ENCODE results near the gene SERGEF. TPM values are rescaled to one million over a fixed set of nuclear protein-coding genes. Genes with fewer than 3 reads are reported as not detected.
"Not testable (repeated sequence)": the region's sequence is repeated elsewhere in the genome, so short reads cannot be mapped to it uniquely, and the experiment has no call there.

SERGEF gene
- total RNA-seq, 1 experiment from 2014 or later = 27.5 TPM

GRCh38 chr11:17922416-17922788 is 90.4 kb downstream of the SERGEF start:
- Histone ChIP-seq H3K27ac (no peak overlapping the region), H3K4me3 (no peak overlapping the region), H3K36me3 (no peaks in the 10 kb centered on the region), H3K4me1 (peaks cover 8% of the 10 kb centered on the region), H3K9me3 (replicated peaks) (no peaks in the 10 kb centered on the region), H3K27me3 (no peaks in the 10 kb centered on the region)
- no peak for DNase-seq

- DNase-seq = peak in 1 of 2 experiments; percentile 33
- Histone ChIP-seq H3K27ac (no peak overlapping the region), H3K4me1 (peaks cover 8% of the 10 kb centered on the region), H3K4me3 (no peak overlapping the region), H3K27me3 (no peaks in the 10 kb centered on the region), H3K9me3 (replicated peaks) (no peaks in the 10 kb centered on the region), H3K36me3 (no peaks in the 10 kb centered on the region)
Measured at GRCh38 chr11:17921659-17922415, 91.0 kb downstream of the SERGEF start.

- Histone ChIP-seq H3K36me3 (no peaks in the 10 kb centered on the region), H3K27me3 (no peaks in the 10 kb centered on the region), H3K4me3 (no peak overlapping the region), H3K4me1 (peaks cover 21% of the 10 kb centered on the region), H3K27ac (no peak overlapping the region), H3K9me3 (replicated peaks) (no peaks in the 10 kb centered on the region)
- DNase-seq = no peak
Measured at GRCh38 chr11:17918049-17918605, 94.7 kb downstream of the SERGEF start.

GRCh38 chr11:17917556-17917955 is 95.3 kb downstream of the SERGEF start:
- peaks cover 21% of the 10 kb centered on the region for H3K4me1 ChIP-seq
- no peak overlapping the region for H3K27ac ChIP-seq
- DNase-seq = no peak
- H3K36me3 ChIP-seq = no peaks in the 10 kb centered on the region
- no peak overlapping the region for H3K4me3 ChIP-seq
- H3K27me3 ChIP-seq = no peaks in the 10 kb centered on the region
- H3K9me3 ChIP-seq (replicated peaks) = no peaks in the 10 kb centered on the region

- peaks cover 12% of the 10 kb centered on the region for H3K4me1 ChIP-seq
- peak; percentile 90 to 93 for DNase-seq
- H3K4me3 ChIP-seq = no peak overlapping the region
- H3K27me3 ChIP-seq = no peaks in the 10 kb centered on the region
- no peaks in the 10 kb centered on the region for H3K36me3 ChIP-seq
- peak overlapping the region; percentile 25; the same call in 1 of the 2 replicates for H3K27ac ChIP-seq
- no peaks in the 10 kb centered on the region for H3K9me3 ChIP-seq (replicated peaks)
Measured at GRCh38 chr11:17915500-17916143, 97.2 kb downstream of the SERGEF start.

GRCh38 chr11:17914957-17915356 is 97.9 kb downstream of the SERGEF start:
- H3K36me3 ChIP-seq = no peaks in the 10 kb centered on the region
- H3K9me3 ChIP-seq (replicated peaks) = no peaks in the 10 kb centered on the region
- H3K27me3 ChIP-seq = no peaks in the 10 kb centered on the region
- DNase-seq = no peak
- no peak overlapping the region for H3K4me3 ChIP-seq
- peaks cover 12% of the 10 kb centered on the region for H3K4me1 ChIP-seq
- H3K27ac ChIP-seq = peak overlapping the region; percentile 25; the same call in 1 of the 2 replicates

GRCh38 chr11:17907046-17907445 is 105.8 kb downstream of the SERGEF start:
- H3K4me3 ChIP-seq = no peak overlapping the region
- no peaks in the 10 kb centered on the region for H3K27me3 ChIP-seq
- no peaks in the 10 kb centered on the region for H3K9me3 ChIP-seq (replicated peaks)
- H3K36me3 ChIP-seq = no peaks in the 10 kb centered on the region
- no peaks in the 10 kb centered on the region; the same call in 1 of the 2 replicates for H3K4me1 ChIP-seq
- H3K27ac ChIP-seq = no peak overlapping the region
- no peak for DNase-seq

GRCh38 chr11:17906436-17906835 is 106.4 kb downstream of the SERGEF start:
- no peaks in the 10 kb centered on the region for H3K36me3 ChIP-seq
- DNase-seq = peak; percentile 23 to 35

GRCh38 chr11:17905477-17905876 is 107.4 kb downstream of the SERGEF start:
- Histone ChIP-seq H3K4me1 (no peaks in the 10 kb centered on the region; the same call in 1 of the 2 replicates), H3K27me3 (no peaks in the 10 kb centered on the region), H3K36me3 (no peaks in the 10 kb centered on the region), H3K27ac (no peak overlapping the region), H3K9me3 (replicated peaks) (no peaks in the 10 kb centered on the region), H3K4me3 (no peak overlapping the region)
- DNase-seq = no peak

More at GRCh38 chr11:17906436-17906835, 106.4 kb downstream of the SERGEF start:
- Histone ChIP-seq H3K27me3 (no peaks in the 10 kb centered on the region), H3K4me1 (no peaks in the 10 kb centered on the region; the same call in 1 of the 2 replicates), H3K9me3 (replicated peaks) (no peaks in the 10 kb centered on the region), H3K27ac (no peak overlapping the region), H3K4me3 (no peak overlapping the region)

- DNase-seq = no peak
- Histone ChIP-seq H3K27me3 (no peaks in the 10 kb centered on the region), H3K36me3 (no peaks in the 10 kb centered on the region), H3K4me3 (no peak overlapping the region), H3K9me3 (replicated peaks) (no peaks in the 10 kb centered on the region), H3K4me1 (no peaks in the 10 kb centered on the region), H3K27ac (no peak overlapping the region)
Measured at GRCh38 chr11:17901481-17901880, 111.4 kb downstream of the SERGEF start.

- Histone ChIP-seq H3K36me3 (no peaks in the 10 kb centered on the region), H3K4me1 (no peaks in the 10 kb centered on the region), H3K27me3 (no peaks in the 10 kb centered on the region), H3K4me3 (no peak overlapping the region), H3K9me3 (replicated peaks) (no peaks in the 10 kb centered on the region), H3K27ac (no peak overlapping the region)
- no peak for DNase-seq
Measured at GRCh38 chr11:17898782-17899181, 114.1 kb downstream of the SERGEF start.

GRCh38 chr11:17898071-17898470 is 114.8 kb downstream of the SERGEF start:
- DNase-seq = no peak
- no peaks in the 10 kb centered on the region for H3K9me3 ChIP-seq (replicated peaks)
- H3K36me3 ChIP-seq = no peaks in the 10 kb centered on the region
- no peak overlapping the region for H3K27ac ChIP-seq
- no peaks in the 10 kb centered on the region for H3K4me1 ChIP-seq
- no peak overlapping the region for H3K4me3 ChIP-seq
- H3K27me3 ChIP-seq = no peaks in the 10 kb centered on the region

- Histone ChIP-seq H3K27ac (no peak overlapping the region), H3K9me3 (replicated peaks) (no peaks in the 10 kb centered on the region), H3K27me3 (no peaks in the 10 kb centered on the region), H3K4me1 (no peaks in the 10 kb centered on the region), H3K36me3 (no peaks in the 10 kb centered on the region), H3K4me3 (no peak overlapping the region)
- no peak for DNase-seq
Measured at GRCh38 chr11:17897495-17897894, 115.4 kb downstream of the SERGEF start.

- H3K4me3 ChIP-seq; DNase-seq; H3K36me3 ChIP-seq; H3K9me3 ChIP-seq (replicated peaks); H3K27me3 ChIP-seq; H3K27ac ChIP-seq; H3K4me1 ChIP-seq: not testable (repeated sequence)
Measured at GRCh38 chr11:17896496-17897151, 116.2 kb downstream of the SERGEF start.

Measured in SJCRH30 (cell line).